NB4 (cell line): ENCODE data around the gene RTBDN.

Experiments used
- POLR2A ChIP-seq: IDR thresholded peaks from 2 replicates; pipeline ENCODE4 v1.6.1; 2011; ENCODE audit warnings: mild to moderate bottlenecking; ENCODE audit not compliant: insufficient read length; ENCODE audit errors: extremely low read depth
- TF ChIP-seq, protein P1 (sequence below): IDR thresholded peaks from one replicate; pipeline ENCODE4 v1.5.1; 2012; ENCODE audit warnings: low read depth, low read length

DNA sequence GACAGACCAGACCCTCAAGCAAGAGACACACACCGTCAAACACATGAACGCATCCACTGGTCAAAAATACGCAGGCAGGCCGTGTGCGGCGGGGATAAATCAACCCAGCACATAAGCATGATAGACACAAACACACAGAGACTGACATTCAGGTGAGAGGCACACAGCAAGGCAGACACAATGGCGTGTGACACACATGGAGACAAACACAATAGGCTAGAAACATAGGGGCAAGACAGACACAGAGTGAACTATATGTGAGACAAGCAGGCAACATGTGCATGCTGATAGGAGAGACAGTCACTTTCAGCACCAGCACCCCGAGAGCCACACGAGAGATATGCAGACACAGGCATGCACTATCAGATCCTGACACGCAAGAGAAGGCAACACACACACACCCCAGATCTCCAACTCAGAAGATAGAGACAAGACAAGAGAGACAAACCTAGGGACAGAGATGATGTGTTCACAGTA lies 49.9 kb downstream of the RTBDN start:
- TF ChIP-seq, protein P1, sequence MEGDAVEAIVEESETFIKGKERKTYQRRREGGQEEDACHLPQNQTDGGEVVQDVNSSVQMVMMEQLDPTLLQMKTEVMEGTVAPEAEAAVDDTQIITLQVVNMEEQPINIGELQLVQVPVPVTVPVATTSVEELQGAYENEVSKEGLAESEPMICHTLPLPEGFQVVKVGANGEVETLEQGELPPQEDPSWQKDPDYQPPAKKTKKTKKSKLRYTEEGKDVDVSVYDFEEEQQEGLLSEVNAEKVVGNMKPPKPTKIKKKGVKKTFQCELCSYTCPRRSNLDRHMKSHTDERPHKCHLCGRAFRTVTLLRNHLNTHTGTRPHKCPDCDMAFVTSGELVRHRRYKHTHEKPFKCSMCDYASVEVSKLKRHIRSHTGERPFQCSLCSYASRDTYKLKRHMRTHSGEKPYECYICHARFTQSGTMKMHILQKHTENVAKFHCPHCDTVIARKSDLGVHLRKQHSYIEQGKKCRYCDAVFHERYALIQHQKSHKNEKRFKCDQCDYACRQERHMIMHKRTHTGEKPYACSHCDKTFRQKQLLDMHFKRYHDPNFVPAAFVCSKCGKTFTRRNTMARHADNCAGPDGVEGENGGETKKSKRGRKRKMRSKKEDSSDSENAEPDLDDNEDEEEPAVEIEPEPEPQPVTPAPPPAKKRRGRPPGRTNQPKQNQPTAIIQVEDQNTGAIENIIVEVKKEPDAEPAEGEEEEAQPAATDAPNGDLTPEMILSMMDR, result no peak
- no peak for TF ChIP-seq POLR2A
